Hematopoietic multipotent progenitor cell treated with erythropoietin and hydrocortisone succinate and interleukin-3 and kit ligand, for 15 days (in vitro differentiated cells): Measurements from ENCODE around the gene YIF1B.
A peak's percentile ranks its signal among the peaks of the same experiment; 100 is the strongest.

ENCODE experiments used
- DNase-seq: peaks from one replicate; pipeline ENCODE4 v3.0.0-alpha.2; 2015; ENCODE audit warnings: low spot score

The YIF1B gene

GRCh38 chr19:38335949-38336637 lies 20.3 kb upstream of the YIF1B start:
- peak; percentile 92 for DNase-seq

GRCh38 chr19:38333245-38333644 lies 17.5 kb upstream of the YIF1B start:
- no peak for DNase-seq

GRCh38 chr19:38331728-38332127 lies 16.0 kb upstream of the YIF1B start:
- DNase-seq: no peak

- no peak for DNase-seq
Observed at GRCh38 chr19:38329651-38330050, 13.9 kb upstream of the YIF1B start.

GRCh38 chr19:38326591-38326990 lies 10.8 kb upstream of the YIF1B start:
- no peak for DNase-seq

GRCh38 chr19:38324431-38324830 lies 8.7 kb upstream of the YIF1B start:
- DNase-seq: no peak

GRCh38 chr19:38323291-38323690 lies 7.5 kb upstream of the YIF1B start:
- DNase-seq: no peak

- DNase-seq: no peak
Observed at GRCh38 chr19:38321646-38322196, 6.0 kb upstream of the YIF1B start.

- DNase-seq: no peak
Observed at GRCh38 chr19:38320969-38321339, 5.2 kb upstream of the YIF1B start.

GRCh38 chr19:38319421-38320258 lies 3.9 kb upstream of the YIF1B start, which contains the start of gene KCNK6:
Gene KCNK6 (plus strand): TSS chr19:38319845. CDS start chr19:38319951, 106 bp downstream.
- DNase-seq: peak; percentile 17

- DNase-seq: no peak
Observed at GRCh38 chr19:38318660-38319059, 2.9 kb upstream of the YIF1B start.

- peak; percentile 84 for DNase-seq
Observed at GRCh38 chr19:38317104-38317612, 1.4 kb upstream of the YIF1B start.

- DNase-seq: no peak
Observed at GRCh38 chr19:38316477-38317067, 825 bp upstream of the YIF1B start.

- no peak for DNase-seq
Observed at GRCh38 chr19:38310986-38311385, 4.8 kb downstream of the YIF1B start.

GRCh38 chr19:38310279-38310670 lies 5.5 kb downstream of the YIF1B start:
- no peak for DNase-seq

GRCh38 chr19:38309615-38310278 lies 6.0 kb downstream of the YIF1B start:
- DNase-seq: no peak

- no peak for DNase-seq
Observed at GRCh38 chr19:38308926-38309614, 6.7 kb downstream of the YIF1B start.

GRCh38 chr19:38308006-38308766 lies 7.6 kb downstream of the YIF1B start:
- no peak for DNase-seq

GRCh38 chr19:38307597-38307996 lies 8.2 kb downstream of the YIF1B start:
- no peak for DNase-seq

GRCh38 chr19:38307076-38307475 lies 8.7 kb downstream of the YIF1B start:
- DNase-seq: no peak

- no peak for DNase-seq
Observed at GRCh38 chr19:38306236-38306635, 9.5 kb downstream of the YIF1B start.
